MM.1S (cell line): ENCODE measurements around the gene AK8.

Experiments used
- CTCF ChIP-seq: fragments of 300-600 bp; sonication (generic); IDR thresholded peaks from 2 replicates; pipeline ENCODE4 v1.5.1; 2016; ENCODE audit warnings: antibody characterized with exemption, low read length, mixed read lengths
- EZH2 ChIP-seq: fragments of 300-600 bp; sonication (generic); optimal IDR thresholded peaks from 2 replicates; pipeline ENCODE3; 2017; ENCODE audit warnings: low read depth, mild to moderate bottlenecking, antibody characterized with exemption, low read length, mixed read lengths
- EZH2phosphoT487 ChIP-seq: fragments of 300-600 bp; sonication (generic); IDR thresholded peaks from 2 replicates; pipeline ENCODE4 v1.6.1; 2018; ENCODE audit warnings: antibody characterized with exemption, low read length

- TF ChIP-seq CTCF, result no peak
- TF ChIP-seq EZH2, result peak; percentile 46
- no peak for TF ChIP-seq EZH2phosphoT487
Observed at GRCh38 chr9:132744881-132745755, 133.0 kb downstream of the AK8 start.
